NCI-H526 (cell line): Measurements from ENCODE around the gene KAZN.
A peak's percentile ranks its signal among the peaks of the same experiment; 100 is the strongest.
"Not testable (repeated sequence)": the region's sequence is repeated elsewhere in the genome, so short reads cannot be mapped to it uniquely, and the experiment has no call there.

Experiments used
- DNase-seq, 2 experiments: peaks; one replicate each; lab custom pipeline; 2025; lab: John Stamatoyannopoulos, UW

The KAZN gene

DNA sequence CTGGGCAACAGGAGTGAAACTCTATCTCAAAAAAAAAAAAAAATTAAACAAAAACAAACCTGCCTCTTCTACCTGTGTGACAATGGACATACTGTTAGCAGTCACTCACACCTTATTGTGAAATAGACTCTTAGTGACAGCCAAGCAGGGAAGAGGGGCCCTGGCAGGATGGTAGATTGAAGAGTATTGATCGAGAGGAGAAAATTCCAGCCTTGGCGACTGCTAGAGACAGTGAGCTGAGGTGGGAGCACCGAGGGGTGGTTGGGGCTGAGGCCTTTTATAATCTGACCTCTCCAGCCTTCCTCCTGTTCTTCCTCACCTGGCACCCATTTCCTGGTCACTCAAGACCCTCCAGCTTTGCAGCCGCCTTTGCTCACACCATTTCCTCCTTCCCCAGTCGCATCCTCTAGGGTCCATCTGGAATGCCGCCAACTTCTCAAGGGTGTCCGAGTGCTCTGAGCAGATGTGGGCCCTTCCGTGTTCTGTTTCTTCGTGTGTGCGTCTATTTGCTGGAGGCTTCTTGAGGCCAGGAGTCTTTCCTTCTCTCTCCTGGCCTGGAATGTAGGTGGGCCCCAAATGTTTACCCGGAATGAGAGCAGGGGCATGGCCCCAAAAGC, 358.2 kb downstream of the KAZN start:
- DNase-seq = no peak

DNA sequence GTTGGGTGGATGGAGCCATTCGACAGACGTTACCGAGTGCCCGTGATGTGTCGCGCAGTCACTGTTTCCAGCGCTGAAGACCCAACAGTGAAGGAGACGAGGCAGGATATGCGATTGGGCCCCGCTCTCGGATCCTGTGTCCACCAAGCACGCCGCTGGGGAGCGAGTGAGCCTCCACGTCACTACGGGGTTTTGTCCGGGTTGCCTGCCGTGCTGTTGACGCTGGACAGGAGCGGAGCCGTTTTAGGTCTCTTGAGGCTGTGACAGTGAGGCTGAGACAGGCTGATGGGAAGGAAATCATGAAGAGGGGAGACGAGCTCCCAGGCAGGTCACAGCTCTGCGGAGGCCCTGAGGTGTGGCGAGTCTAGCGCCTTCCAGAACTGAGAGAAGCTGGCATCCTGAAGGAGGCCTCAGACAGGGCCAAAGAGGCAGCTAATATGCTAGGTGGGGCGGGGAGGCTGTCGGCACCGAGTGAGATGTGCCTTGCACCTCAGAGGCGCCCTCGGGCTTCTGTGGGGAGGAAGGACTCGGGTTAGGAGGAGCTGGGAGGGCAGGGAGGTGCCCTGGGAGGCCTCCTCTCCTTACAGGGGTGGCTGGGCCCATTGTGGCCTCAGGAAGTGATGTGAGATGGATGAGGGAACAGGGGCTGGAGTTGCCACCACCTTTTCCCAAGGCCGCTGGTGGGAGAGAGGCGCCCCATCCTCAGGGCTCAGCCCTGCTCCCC, 359.1 kb downstream of the KAZN start:
- no peak for DNase-seq

DNA sequence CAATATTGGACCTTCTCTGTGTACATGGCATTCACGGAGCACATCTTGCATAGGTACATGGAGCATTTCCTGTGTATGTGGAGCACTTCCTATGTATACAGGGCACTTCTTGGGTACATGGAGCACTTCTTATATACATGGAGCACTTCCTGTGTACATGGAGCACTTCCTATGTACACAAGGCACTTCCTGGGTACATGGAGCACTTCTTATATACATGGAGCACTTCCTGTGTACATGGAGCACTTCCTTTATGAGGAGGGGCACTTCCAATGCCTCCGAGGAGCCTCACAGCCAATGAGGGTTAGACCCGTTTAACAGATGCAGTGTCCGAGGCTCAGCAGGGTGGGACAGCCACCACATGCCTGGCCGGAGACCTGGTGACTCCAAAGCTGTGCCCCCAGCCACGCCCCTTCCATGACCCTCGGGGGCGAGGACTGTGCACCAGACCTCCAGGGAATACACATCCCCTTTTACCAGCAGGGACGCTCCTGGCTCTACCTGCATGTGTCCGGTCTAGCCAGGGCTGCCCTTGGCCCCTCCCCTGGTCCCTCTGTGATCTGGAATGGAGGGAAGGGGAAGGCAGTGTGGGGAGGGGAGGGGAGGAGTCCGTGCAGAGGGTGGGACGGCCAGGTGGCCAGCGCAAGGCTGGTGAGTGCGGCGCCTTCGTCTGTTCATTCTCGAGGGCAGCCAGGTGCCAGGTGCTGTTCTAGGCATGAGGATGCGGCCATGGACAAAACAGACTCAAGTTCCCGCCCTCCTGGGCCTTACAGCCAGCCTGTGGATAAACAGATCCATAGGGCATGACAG, 360.0 kb downstream of the KAZN start:
- DNase-seq = no peak

GRCh38 chr1:14959059-14959694, 360.7 kb downstream of the KAZN start:
- DNase-seq = no peak

- peak in 1 of 2 experiments; percentile 15 for DNase-seq
Observed at GRCh38 chr1:14961661-14962267, 363.3 kb downstream of the KAZN start.

GRCh38 chr1:14962407-14962806, 363.9 kb downstream of the KAZN start:
- DNase-seq = no peak

- DNase-seq = not testable (repeated sequence)
Observed at GRCh38 chr1:14963791-14964710, 365.6 kb downstream of the KAZN start.

DNA sequence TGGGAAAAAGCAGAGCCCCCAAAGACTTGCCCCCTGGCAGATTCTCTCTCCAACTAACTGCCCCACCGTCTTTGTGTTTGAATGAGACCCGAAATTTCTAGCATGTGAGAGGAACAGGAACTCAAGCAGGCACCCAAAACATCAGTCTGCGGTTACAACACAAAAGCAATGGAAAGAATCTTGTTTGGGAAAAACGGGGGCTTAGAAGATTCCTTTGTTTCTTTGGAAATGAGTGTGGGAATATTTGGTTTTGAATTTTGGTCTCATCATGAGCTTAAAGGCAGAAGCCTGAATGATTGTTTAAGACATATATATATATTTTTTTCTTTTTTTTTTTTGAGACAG, 366.2 kb downstream of the KAZN start:
- DNase-seq = no peak

- DNase-seq = no peak
Observed at GRCh38 chr1:14968251-14968851, 369.9 kb downstream of the KAZN start.

DNA sequence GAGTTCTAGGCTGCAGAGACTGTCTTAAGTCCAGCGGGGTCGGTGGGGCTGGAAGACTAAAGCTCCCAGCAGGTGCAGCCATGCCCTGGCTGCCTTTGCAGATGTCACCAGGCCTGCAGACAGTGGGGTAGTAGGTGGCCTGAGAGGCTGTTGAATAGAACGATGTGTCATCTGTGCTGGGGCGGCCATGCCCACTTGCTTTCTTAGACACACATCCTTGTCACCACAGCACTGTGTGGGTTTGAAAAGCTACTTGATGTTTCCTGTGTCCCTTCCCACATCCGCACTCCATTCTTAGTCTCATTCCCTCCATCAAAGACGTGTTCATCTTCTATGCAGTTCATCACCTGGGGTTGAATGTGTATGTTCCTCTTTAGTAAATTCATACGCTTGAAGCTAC, 370.5 kb downstream of the KAZN start:
- DNase-seq = no peak

DNA sequence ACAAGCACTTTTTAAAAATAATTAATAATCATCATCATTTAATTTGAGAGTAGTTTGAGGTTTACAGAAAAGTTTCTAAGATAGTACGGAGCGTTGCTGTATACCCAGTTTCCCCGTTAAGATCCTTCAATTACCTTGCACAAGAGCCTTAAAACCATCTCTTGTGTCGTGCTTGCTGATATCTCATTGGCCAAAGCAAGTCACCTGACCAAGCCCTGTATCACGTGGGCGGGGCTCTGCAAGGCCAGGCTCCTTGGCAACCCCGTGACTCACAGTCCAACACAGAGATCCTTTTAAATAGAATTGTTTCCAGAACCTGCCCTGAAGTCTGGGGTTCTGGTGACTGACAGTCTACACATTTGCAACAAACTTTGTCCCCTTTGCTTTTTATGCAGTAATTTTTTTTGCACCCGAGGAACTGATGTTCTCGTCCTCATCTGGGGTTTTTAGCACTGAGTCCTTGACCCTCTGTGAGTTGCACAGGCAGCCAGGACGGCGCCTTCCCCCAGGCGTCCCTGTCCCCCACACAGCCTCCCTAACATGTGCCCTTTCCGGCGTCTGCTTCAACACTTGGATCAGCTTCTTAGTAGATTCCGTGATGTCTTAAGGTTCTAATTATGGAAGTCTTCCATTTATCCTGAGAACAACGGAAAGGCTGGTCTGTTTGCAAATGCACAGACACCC, 371.8 kb downstream of the KAZN start:
- peak in 1 of 2 experiments; percentile 19 for DNase-seq

DNA sequence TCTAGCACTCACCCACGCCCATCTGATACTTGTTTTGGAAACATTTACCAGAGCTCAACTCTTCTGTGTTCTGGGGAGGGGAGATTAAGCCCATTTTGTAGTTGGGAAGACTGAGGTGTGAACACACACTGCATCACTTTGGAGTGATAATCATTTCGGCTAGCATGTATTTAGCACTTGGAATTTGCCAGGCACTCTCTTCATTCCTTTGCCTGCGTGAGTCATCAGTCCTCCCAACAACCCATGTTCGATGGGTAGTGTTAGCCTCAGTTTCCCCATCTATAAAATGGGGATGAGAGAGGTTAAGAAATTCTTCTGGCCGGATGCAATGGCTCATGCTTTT, 372.3 kb downstream of the KAZN start:
- no peak for DNase-seq

- DNase-seq = no peak
Observed at GRCh38 chr1:14971221-14971620, 372.7 kb downstream of the KAZN start.

DNA sequence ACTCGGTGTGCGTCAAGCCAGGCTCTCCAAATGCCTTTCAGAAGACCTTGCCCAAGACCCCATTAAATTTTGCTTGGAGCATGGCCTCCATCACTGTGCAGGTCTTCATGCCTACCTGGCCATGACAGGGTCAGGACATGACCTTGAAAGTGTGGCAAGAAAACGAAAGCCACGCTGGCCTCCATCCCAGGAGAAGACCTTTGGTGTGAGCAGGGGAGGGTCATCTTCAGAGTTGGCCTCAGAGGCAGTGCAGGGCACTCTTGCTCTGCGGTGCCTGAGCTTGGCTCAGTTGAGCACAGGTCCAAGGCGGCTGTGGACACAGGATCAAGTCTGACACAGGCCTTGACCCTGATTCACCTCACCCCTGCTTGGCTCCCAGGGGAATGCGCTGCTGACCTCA, 373.6 kb downstream of the KAZN start:
- DNase-seq = no peak

DNA sequence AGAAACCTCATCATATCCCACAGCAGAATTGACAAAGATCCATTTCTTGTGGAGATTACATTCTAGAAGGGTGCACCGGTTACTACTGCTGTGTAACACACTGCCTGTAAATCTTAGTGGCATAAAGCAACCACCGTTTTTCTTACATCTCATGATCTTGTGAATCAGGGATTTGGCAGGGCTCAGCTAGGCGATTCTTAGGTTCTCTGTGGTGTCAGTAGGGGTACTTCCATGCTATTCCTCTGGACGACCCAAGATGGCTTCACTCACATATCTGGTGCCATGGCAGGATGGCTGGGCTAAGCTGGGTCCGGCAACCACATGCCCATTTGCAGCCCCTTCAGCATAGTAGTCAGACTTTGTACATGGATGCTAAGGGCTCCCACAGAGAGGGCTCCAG, 375.3 kb downstream of the KAZN start:
- no peak for DNase-seq

GRCh38 chr1:14974361-14974760, 375.9 kb downstream of the KAZN start:
- DNase-seq = no peak

- DNase-seq = no peak
Observed at GRCh38 chr1:14975119-14975518, 376.6 kb downstream of the KAZN start.

DNA sequence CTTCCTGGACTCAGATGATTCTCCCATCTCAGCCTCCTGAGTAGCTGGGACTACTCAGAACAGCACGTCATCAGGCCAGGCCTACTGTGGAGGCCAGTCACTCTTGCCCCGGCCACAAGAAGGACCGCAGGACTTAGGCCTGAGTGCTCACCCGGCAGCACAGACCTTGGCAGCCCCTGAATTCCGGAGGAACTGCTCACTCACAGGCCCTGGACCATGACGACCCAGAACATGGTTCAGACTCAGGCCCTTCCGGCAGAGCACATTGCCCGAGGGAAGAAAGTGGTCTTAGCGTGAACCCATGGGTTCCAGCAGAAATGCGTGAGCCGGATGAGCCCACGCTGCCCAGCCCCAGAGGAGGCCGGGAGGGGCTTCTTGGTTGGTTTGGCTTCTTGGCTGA, 377.8 kb downstream of the KAZN start:
- no peak for DNase-seq

GRCh38 chr1:14977338-14977931, 378.9 kb downstream of the KAZN start:
- DNase-seq = peak in 1 of 2 experiments; percentile 18
